NOMO-1 (cell line): ENCODE data around the gene LARP6.
A peak's percentile ranks its signal among the peaks of the same experiment; 100 is the strongest.

Experiments
- DNase-seq, 2 experiments: peaks; one replicate each; lab custom pipeline; 2025; ENCODE audit not compliant: unreplicated experiment in 2 of 2; lab: John Stamatoyannopoulos, UW

Gene LARP6

DNA sequence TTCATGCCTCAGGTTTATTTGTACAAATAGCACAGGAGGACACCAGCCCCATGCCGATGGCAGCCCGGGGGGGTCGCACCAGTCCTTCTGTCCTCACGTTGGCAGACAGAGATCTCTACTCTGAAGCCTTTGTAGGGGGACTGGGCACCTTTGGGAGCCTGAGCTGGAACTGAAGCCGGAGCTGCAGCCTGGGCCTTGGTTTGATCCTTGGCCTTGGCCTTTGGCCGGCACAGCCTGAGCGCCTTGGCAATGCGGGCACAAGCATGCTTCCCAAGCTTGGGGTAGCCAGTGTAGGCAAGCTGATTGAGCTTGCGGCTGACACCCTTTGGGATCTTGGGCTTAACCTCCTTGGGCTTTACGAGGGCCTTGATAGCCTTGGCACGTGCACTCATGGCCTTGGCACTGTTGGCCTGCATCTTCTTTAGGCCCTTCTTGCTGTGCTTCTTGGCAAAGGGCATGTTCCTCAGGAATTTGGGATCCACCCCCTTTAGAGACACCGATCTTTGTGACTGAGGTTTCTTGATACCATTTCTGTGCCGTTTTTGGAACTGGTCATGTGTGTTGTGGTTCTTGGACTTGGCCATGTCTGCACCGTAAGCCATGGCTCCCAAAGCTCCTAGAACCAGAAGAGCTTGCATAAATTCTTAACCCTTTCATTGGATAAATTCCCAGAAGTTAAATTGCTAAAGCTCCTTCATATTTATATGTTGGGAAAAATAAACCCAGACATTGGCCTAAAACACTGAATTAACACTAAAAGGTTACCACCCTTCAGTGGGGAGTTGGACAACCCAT lies 57.2 kb downstream of the LARP6 start:
- DNase-seq = no peak

DNA sequence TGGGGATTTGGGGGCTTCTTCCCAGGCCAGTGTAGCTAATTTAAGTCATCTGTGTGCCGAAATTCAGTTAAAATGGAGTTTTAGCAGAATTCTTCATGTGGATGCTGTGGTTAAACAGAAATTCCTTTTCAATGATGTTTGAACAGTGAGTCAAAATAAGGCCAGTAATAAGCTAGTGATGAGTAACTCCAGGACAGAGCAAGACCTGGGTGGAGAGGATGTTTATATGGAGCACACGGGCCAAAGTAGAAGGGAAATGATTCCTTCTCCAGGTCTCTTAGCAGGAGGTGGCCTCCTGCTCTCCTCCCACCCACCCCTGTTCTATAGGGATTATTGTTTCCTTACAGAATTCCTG lies 58.7 kb downstream of the LARP6 start:
- no peak for DNase-seq

DNA sequence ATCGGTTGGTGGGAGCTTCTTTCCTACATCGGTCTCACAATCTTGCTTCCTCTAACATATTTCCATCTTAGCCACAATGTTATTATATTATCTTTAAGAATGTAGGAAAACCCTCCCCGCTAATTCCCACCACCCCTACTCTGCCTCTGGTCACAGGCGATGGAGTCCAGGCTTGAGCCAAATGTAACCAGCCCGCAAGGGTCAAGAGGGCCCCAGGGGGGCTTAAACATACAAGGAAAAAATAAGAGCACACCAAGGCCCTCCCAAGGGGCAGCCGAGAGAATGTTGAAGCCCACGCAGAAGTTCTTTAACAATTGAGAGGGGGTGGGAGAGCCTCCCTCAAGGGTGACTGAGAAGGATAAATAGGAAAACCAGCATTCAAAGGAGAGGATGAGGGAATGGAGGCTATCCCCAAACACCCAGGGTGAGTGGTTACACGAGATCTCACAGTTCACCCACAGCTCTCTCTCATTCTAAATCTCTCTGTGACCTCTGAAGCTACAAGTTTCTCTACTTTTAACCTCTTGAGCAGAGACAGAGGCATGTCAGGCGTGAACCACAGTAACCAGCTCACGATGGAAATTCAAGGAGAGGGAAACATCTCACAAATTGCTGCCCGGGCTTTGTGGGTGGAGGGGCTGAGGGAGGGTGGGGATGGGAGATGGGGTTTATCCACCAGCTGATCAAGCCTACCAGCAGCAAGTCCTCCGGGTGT lies 59.2 kb downstream of the LARP6 start:
- no peak for DNase-seq

DNA sequence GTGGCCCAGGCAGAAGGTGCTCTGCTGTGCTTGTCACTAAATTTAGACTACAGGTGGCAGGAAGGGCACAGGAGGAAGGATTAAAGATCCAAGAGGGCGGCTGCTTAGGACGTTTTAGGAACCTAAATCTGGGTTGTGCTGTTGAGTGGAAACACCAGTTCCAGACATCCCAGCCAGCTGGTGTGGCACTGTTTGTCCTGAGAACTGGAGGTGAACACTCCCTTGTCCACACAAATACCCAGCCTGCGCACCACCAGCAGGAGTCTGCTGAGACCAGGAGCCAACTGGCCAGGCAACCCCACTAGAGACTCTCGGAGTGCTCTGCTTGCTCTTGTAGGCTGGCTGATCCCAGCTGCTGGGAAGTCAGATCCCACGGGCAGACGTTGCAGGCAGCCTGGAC lies 60.3 kb downstream of the LARP6 start:
- no peak for DNase-seq

DNA sequence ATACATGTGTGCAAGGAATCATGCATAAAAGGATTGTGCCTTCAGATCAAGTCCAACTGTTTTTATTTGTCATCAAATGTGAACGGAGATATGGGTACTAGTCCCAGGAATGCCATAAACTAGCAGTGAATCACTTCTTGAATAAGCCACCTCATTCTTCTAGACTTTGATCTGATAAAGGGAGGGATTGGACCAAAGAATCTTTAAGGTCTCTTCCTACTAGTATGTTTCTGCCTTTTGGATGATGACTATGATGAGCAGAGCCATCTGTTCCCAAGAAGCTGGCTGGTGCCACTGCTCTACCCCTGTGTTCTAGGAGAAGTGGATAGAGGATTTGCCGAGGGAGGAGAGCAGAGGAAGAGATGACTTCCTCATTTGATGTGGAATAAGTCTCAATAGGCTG lies 61.8 kb downstream of the LARP6 start:
- peak in 1 of 2 experiments; percentile 9 for DNase-seq

DNA sequence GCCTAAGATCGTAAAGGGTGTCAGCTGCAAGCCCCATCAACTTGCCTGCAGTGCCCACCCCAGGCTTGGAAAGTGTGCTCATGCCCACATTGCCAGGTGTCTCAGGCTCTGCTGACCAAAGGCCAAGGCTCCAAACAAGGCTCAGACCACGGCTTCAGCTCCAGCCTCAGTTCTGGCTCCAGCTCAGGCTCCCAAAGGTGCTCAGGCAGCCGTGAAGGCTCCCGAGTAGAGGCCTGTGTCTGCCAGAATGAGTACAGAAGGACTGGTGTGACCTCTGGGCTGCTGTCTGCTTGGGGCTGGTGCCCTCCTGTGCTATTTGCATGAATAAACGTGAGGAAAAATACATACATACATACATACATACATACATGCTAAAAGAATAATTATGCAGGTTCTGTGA lies 62.7 kb downstream of the LARP6 start:
- no peak for DNase-seq

DNA sequence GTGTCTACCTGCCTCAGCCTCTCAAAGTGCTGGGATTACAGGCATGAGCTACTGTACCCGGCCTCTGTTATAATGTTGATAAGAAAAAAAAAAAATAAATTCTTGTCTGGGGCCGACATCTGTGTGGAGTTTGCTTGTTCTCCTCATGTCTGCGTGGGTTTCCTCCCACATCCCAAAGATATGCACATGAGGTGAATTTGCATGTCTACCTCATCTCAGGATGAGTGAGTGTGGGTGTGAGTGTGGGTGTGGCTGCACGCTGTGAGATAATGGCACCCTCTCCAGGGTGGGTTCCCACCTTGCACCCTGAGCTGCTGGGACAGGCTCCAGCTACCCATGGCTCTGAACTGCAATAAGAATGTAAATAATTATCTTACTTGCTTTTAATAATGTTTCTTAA lies 64.7 kb downstream of the LARP6 start:
- DNase-seq = no peak

DNA sequence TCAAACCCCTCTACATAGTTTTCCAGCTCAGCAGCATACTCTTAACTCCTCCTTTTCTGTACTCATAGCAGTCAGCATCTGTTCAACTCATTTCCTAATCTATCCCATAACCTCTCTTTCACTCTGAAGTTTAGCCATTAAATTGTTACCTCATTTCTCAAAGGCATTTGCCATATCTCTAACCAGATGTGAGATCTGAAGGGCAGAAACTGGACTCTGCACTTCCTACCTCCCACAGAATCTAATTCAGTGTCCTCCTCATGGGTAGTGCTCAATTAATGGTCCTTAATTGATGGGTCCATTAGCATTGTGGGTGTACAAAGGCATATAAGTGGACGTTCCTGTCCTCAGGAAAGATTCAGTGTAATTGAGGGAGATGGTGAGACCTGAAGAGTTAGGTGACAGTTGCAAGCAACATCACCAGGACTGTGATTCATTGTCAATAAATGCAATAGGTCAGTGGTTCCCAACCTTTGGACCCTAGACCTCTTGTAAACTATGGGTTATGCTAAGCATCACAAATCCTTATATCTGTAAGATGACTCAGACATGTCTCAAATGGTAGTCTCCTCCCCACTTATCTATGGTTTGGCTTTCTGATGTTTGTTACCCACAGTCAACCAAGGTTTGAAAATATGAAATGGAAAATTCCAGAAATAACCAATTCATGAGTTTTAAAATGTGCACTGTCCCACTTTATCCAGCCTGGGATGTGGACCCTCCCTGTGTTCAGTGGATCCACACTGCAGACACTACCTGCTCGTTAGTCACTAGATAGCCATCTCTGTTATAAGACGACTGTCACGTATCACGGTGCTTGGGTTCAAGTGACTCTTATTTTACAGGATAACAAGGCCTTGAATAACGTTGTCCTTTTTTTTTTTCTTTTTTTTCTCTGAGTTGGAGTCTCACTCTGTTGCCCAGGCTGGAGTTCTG lies 65.6 kb downstream of the LARP6 start:
- DNase-seq = no peak

DNA sequence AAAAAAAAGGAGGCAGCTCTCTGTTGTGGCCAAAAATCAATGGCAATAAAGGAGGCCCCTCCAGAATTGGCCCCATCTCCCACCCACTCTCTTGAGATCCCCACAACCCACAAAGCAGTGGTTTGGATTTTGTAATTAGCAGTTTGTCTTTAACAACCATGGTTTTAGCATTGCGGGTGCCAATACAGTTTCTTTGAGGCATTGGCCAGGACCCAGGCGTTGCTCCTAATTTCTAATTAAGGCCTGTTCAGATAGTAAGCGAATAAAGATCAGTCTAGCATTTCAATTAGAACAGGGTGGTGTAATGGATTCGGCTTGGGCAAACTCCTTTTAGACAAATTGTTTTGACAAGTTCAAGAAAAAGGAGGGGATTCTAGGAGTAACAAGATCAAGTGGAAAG lies 67.0 kb downstream of the LARP6 start:
- DNase-seq = no peak

DNA sequence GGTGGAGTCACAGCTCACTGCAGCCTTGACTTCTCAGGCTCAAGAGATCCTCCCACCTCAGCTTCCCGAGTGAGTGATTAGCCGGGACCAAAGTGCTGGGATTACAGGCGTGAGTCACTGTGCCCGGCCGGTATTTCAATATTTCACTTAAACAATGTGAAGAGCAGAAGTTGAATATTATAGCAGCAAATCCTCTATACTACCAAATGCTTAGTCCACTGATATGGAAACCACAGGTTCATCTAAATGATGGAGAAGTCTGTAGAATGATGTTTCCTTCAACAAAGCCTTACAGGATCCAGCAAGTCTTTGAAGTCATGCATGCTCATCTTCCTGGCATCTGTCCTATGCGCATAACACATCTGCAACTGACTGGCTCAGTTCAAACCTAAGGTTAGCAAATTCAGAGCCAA lies 70.3 kb downstream of the LARP6 start:
- no peak for DNase-seq

DNA sequence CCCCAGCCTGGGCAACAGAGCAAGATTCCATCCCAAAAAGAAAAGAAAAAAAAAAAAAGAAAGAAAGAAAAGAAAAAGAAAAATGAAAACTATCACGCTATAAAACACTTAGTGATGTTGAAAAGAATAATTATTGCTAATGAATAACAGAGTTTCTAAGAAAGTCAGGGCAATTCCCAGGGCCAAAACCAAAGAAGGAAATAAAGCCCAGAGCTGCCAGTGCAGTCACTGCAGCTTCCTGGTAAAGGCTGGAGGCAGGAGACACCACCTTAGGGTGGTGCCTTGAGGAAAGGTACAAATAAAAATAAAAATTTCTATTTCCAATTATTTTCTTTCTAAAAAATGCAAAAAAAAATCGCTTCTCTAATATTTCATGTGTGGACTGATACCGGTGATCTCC lies 70.9 kb downstream of the LARP6 start:
- DNase-seq = no peak

DNA sequence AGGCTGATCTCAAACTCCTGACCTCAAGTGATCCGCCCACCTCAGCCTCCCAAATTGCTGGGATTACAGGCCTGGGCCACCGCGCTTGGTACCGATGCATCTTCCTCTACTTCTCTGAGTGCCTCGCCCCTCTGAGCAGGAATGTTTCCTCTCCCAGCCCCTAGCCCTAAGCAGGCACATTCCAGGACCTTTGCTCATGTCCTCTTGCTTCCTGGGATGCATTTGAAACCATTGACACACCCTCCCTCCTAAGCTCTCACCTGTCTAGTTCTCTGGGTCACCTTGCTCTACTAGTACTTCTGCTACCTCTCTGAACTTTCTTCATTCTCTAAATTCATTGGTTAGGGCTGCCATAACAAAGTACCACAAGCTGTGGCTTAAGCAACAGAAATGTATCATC lies 72.7 kb downstream of the LARP6 start:
- no peak for DNase-seq
